GM12878 (cell line): ENCODE data around the gene CRELD2. TPM values are rescaled to one million over a fixed set of nuclear protein-coding genes. Genes with fewer than 3 reads are reported as not detected.

ENCODE experiments used
- ATAC-seq: fragments of 200-7000 bp; cut with Tn5 transposase; 3 replicates; pipeline ENCODE4 v1.9.1; 2020; ENCODE audit warnings: mild to moderate bottlenecking, moderate library complexity
- BruUV-seq: library from RNA; stranded (reverse); fragments of 400-500 nt; replicated peaks from 2 replicates; lab custom pipeline; 2021; lab: Mats Ljungman, UMichigan
- CTCF ChIA-PET: fragments of 300-600 bp; sonication (Branson Sonifier 250); formaldehyde crosslinking; extraction: SDS; loops from one replicate; lab custom pipeline; 2021; ENCODE audit warnings: inconsistent platforms; lab: Yijun Ruan, JAX
- POLR2A ChIA-PET: fragments of 350-600 bp; formaldehyde crosslinking; extraction: SDS; loops from one replicate; lab custom pipeline; 2021; ENCODE audit warnings: inconsistent platforms; lab: Charles Lee
- RAD21 ChIA-PET: fragments of 300-600 bp; sonication (Branson Sonifier 250); formaldehyde crosslinking; loops from one replicate; lab custom pipeline; 2023; ENCODE audit warnings: antibody characterized with exemption; ENCODE audit not compliant: unreplicated experiment; lab: Charles Lee
- SMC1A ChIA-PET: fragments of 300-600 bp; sonication (Branson Sonifier 250); formaldehyde crosslinking; loops from one replicate; lab custom pipeline; 2023; ENCODE audit not compliant: unreplicated experiment, uncharacterized antibody; lab: Charles Lee
- DNase-seq: peaks from one replicate; pipeline ENCODE4 v3.0.0-alpha.2; 2011; ENCODE audit warnings: low read depth, low spot score
- FAIRE-seq: peaks from 3 replicates; lab custom pipeline; 2011; peaks lifted over from hg19 to GRCh38; lab: Jason Lieb, UNC
- H2AFZ ChIP-seq: 2 replicates; pipeline ENCODE4 v1.6.0; 2011; ENCODE audit warnings: low read depth, low read length, control low read depth; ENCODE audit not compliant: control insufficient read depth
- H3K27ac ChIP-seq: 2 replicates; pipeline ENCODE4 v1.5.1; 2011; ENCODE audit warnings: control low read depth; ENCODE audit not compliant: control insufficient read depth, insufficient read depth
- H3K27me3 ChIP-seq, 2 experiments: replicated peaks in 1 of 2; 2 replicates each; pipeline versions ENCODE4 v1.6.0 to v1.6.1; 2011; ENCODE audit warnings: low read length in 1 of 2; ENCODE audit not compliant: control insufficient read depth in 2 of 2, insufficient read depth in 2 of 2
- H3K36me3 ChIP-seq, 2 experiments: 2 replicates each; pipeline ENCODE4 v1.5.1; 2011; ENCODE audit warnings: low read length in 1 of 2; ENCODE audit not compliant: control insufficient read depth in 2 of 2, insufficient read depth in 2 of 2
- H3K4me1 ChIP-seq: 2 replicates; pipeline ENCODE4 v1.6.1; 2011; ENCODE audit warnings: mild to moderate bottlenecking, low read length, moderate library complexity, mixed read lengths; ENCODE audit not compliant: control insufficient read depth, insufficient read depth
- H3K4me2 ChIP-seq: 2 replicates; pipeline ENCODE4 v1.6.0; 2011; ENCODE audit warnings: control low read depth; ENCODE audit not compliant: control insufficient read depth, insufficient read depth
- H3K4me3 ChIP-seq: fragments of 200-600 bp; sonication (generic); 2 replicates; pipeline ENCODE4 v1.5.1; 2016
- H3K79me2 ChIP-seq: 2 replicates; pipeline ENCODE4 v1.6.0; 2011; ENCODE audit warnings: low read length; ENCODE audit not compliant: control insufficient read depth, insufficient read depth
- H3K9ac ChIP-seq: 2 replicates; pipeline ENCODE4 v1.8.0; 2011; ENCODE audit warnings: low read length, control low read depth, mixed read lengths; ENCODE audit not compliant: control insufficient read depth, insufficient read depth
- H3K9me3 ChIP-seq: replicated peaks from 3 replicates; pipeline ENCODE4 v1.5.1; 2011; ENCODE audit warnings: mild to moderate bottlenecking, low read length; ENCODE audit not compliant: control insufficient read depth, insufficient read depth
- H4K20me1 ChIP-seq: 2 replicates; pipeline ENCODE4 v1.6.0; 2011; ENCODE audit not compliant: control insufficient read depth, insufficient read depth
- ZBTB40 ChIP-seq: fragments of 450-650 bp; IDR thresholded peaks from 2 replicates; pipeline ENCODE4 v1.6.1; 2016; ENCODE audit warnings: mild to moderate bottlenecking, moderate library complexity, borderline replicate concordance
- WGBS: methylation state at CpG from one replicate; pipeline ENCODE4 v1.1.6; 2016; ENCODE audit warnings: low lambda C conversion rate; ENCODE audit not compliant: insufficient replicate concordance, insufficient coverage; ENCODE audit errors: missing lambda C conversion rate; 5-methylcytosine and 5-hydroxymethylcytosine counted together
- in situ Hi-C: fragments of 300-500 bp; cut with MboI; formaldehyde crosslinking; loops from 9 replicates; pipeline ENCODE4 v1.14.3; 2018; ENCODE audit warnings: mixed read lengths
- intact Hi-C: fragments of 100-400 bp; cut with micrococcal nuclease; formaldehyde crosslinking; loops from one replicate; pipeline ENCODE4 v1.14.2; 2022; ENCODE audit not compliant: unreplicated experiment
- polyA plus RNA-seq, 11 experiments: library from polyadenylated mRNA; depleted of rRNA in 4 of 11; unstranded in 6 of 11; stranded (reverse) in 5 of 11; fragments of >200 nt; fragmentation: Nextera tagmentation in 4 of 11; fragmentation: Illumina TruSeq in 1 of 11; extraction: Ambion mirVana in 4 of 11; extraction: Trizol in 1 of 11; gene quantifications; 1 replicate in 1 of 11; 2 replicates in 10 of 11; pipeline versions ENCODE4 v1.2.1 to v1.2.3, GENCODE V29; 2011 to 2016; ENCODE audit warnings: inconsistent platforms in 2 of 11, missing spikeins in 2 of 11, low read depth in 1 of 11
- total RNA-seq, 4 experiments: library from RNA; depleted of rRNA in 3 of 4; stranded (reverse); fragments of >200 nt in 3 of 4; fragmentation: Illumina TruSeq in 1 of 4; extraction: Trizol in 1 of 4; gene quantifications; 2 replicates each; pipeline versions ENCODE4 v1.2.1 to v1.2.3, GENCODE V29; 2013 to 2021

CRELD2 gene
- total and polyA plus RNA-seq, 10 of the 15 experiments (the other 5 are each of a cell fraction or from before 2014, with no cell fraction given) = 9.4 to 111 (median 25.9) TPM

- in situ Hi-C loops = no loop called here
- POLR2A ChIA-PET = no interaction called here
Observed at GRCh38 chr22:49897015-49897684, 21.3 kb upstream of the CRELD2 start.

More at GRCh38 chr22:49897015-49897684, 21.3 kb upstream of the CRELD2 start:
- RAD21 ChIA-PET = no interaction called here
- intact Hi-C loops = no loop called here
- Histone ChIP-seq H3K4me2 (no peak overlapping the region), H3K36me3 (peaks cover 6 to 7% of the 10 kb centered on the region in 2 experiments), H3K27ac (no peak overlapping the region), H3K4me3 (no peak overlapping the region), H3K9ac (no peak overlapping the region), H4K20me1 (no peaks in the 10 kb centered on the region), H3K4me1 (no peaks in the 10 kb centered on the region), H3K27me3 (no peaks in the 10 kb centered on the region), H3K79me2 (no peaks in the 10 kb centered on the region), H3K9me3 (no peaks in the 10 kb centered on the region; the same call in 2 of the 3 replicates), H2AFZ (no peak overlapping the region)
- ATAC-seq (no peak), DNase-seq (no peak), FAIRE-seq (no peak)
- WGBS = 94% methylated on average over 8 of the region's 8 CpGs
- CTCF ChIA-PET = no interaction called here
- no TSS peak for BruUV-seq
- SMC1A ChIA-PET = no interaction called here
- TF ChIP-seq ZBTB40 = no peak
